Transverse colon (tissue), 4 donors: ENCODE measurements around the gene DMD. TPM values are rescaled to one million over a fixed set of nuclear protein-coding genes. Genes with fewer than 3 reads are reported as not detected.
A peak's percentile ranks its signal among the peaks of the same experiment; 100 is the strongest.

Experiments used
- DNase-seq: peaks from one replicate; pipeline ENCODE4 v3.0.0-alpha.2; 2019
- H3K27ac ChIP-seq, 4 donors: fragments of 200-600 bp; sonication (generic); 2 replicates each; pipeline ENCODE4 v1.5.1; 2016 to 2018; ENCODE audit warnings: inconsistent platforms in 4 of 4
- H3K27me3 ChIP-seq: fragments of 200-600 bp; sonication (generic); 2 replicates; pipeline ENCODE4 v1.5.1; 2017; ENCODE audit warnings: inconsistent platforms
- H3K36me3 ChIP-seq, 4 donors: fragments of 200-600 bp; sonication (generic); 2 replicates each; pipeline ENCODE4 v1.5.1; 2017 to 2019; ENCODE audit warnings: inconsistent platforms in 4 of 4
- H3K4me1 ChIP-seq, 4 donors: fragments of 200-600 bp; sonication (generic); 2 replicates each; pipeline ENCODE4 v1.5.1; 2017 to 2020; ENCODE audit warnings: inconsistent platforms in 4 of 4
- H3K4me3 ChIP-seq, 4 donors: fragments of 200-600 bp; sonication (generic); 1 replicate in 1 of 4; 2 replicates in 3 of 4; pipeline versions ENCODE4 v1.5.1 to v1.6.1; 2017 to 2019; ENCODE audit warnings: inconsistent platforms in 4 of 4
- H3K9me3 ChIP-seq, 2 donors: fragments of 200-600 bp; sonication (generic); 2 replicates each; pipeline ENCODE4 v1.5.1; 2017 to 2019; ENCODE audit warnings: inconsistent platforms in 2 of 2
- EP300 ChIP-seq: sonication (generic); formaldehyde crosslinking; IDR thresholded peaks from one replicate; pipeline ENCODE4 v1.6.1; 2017; ENCODE audit warnings: antibody characterized with exemption, low read depth
- POLR2A ChIP-seq: fragments of 450-650 bp; IDR thresholded peaks from one replicate; pipeline ENCODE4 v1.6.1; 2016; ENCODE audit warnings: antibody characterized with exemption, mild to moderate bottlenecking, moderate library complexity
- POLR2AphosphoS5 ChIP-seq, 3 donors: sonication (generic); formaldehyde crosslinking; IDR thresholded peaks; one replicate each; pipeline ENCODE4 v1.6.1; 2016; ENCODE audit warnings: antibody characterized with exemption in 3 of 3
- WGBS, 2 donors: methylation state at CpG; one replicate each; pipeline ENCODE4 v1.1.5; 2018; ENCODE audit warnings: low coverage in 1 of 2; 5-methylcytosine and 5-hydroxymethylcytosine counted together
- in situ Hi-C, 4 donors: fragments of 200-750 bp; cut with MboI; loops; one replicate each; pipeline versions ENCODE4 v1.15.0 to v1.15.1; 2017; ENCODE audit warnings: low sequenced_read_pairs in 3 of 4, low pct_ligation_motif_present in 1 of 4, low pct_unique_long_range_greater_than_20kb in 1 of 4
- intact Hi-C: fragments of 100-400 bp; cut with DNase I; formaldehyde crosslinking; loops from one replicate; pipeline ENCODE4 v1.15.1; 2023; ENCODE audit warnings: low total_unique reads
- total RNA-seq, 4 donors: library from RNA; depleted of rRNA; stranded (reverse); fragments of >200 nt; gene quantifications; one replicate each; pipeline ENCODE4 v1.1.0, GENCODE V29; 2016
- TF ChIP-seq, protein P1 (sequence below), 5 experiments: fragments of 200-600 bp in 3 of 5; fragments of 450-650 bp in 2 of 5; sonication (generic) in 3 of 5; IDR thresholded peaks; 1 replicate in 2 of 5; 2 replicates in 3 of 5; pipeline ENCODE4 v1.5.1; 2016 to 2017; ENCODE audit warnings: antibody characterized with exemption in 5 of 5, inconsistent platforms in 3 of 5, mild to moderate bottlenecking in 2 of 5, moderate library complexity in 1 of 5

DMD gene
- total RNA-seq, 4 donors from 2014 or later = 20.9 to 44.6 (median 32.5) TPM

DNA sequence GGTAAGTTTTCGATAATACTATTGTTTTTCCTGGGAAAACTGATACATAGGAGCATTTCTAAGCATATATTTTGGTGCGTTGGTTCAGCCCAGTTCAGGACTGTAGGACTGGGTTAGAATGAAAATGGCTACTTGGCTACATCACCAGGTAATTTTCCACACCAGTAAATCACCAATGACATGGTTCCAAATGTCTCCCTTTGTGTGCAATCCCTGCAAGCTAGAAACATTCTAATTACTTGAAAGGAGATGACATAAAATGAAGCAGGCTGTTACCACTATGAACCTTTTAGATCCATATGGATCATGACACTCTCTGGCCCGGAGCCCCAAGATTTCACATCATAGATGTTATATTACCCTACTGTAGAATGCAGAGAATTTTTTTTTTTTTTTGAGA lies 1562.1 kb downstream of the DMD start:
- Histone ChIP-seq H3K9me3 (no peaks in the 10 kb centered on the region), H3K27me3 (no peaks in the 10 kb centered on the region), H3K4me3 (no peak overlapping the region), H3K36me3 (no peaks in the 10 kb centered on the region), H3K4me1 (no peaks in the 10 kb centered on the region), H3K27ac (no peak overlapping the region)
- no peak for DNase-seq
- WGBS, 2 donors = 75 to 78% methylated on average over 2 to 3 of the region's 3 CpGs
- TF ChIP-seq, protein P1, sequence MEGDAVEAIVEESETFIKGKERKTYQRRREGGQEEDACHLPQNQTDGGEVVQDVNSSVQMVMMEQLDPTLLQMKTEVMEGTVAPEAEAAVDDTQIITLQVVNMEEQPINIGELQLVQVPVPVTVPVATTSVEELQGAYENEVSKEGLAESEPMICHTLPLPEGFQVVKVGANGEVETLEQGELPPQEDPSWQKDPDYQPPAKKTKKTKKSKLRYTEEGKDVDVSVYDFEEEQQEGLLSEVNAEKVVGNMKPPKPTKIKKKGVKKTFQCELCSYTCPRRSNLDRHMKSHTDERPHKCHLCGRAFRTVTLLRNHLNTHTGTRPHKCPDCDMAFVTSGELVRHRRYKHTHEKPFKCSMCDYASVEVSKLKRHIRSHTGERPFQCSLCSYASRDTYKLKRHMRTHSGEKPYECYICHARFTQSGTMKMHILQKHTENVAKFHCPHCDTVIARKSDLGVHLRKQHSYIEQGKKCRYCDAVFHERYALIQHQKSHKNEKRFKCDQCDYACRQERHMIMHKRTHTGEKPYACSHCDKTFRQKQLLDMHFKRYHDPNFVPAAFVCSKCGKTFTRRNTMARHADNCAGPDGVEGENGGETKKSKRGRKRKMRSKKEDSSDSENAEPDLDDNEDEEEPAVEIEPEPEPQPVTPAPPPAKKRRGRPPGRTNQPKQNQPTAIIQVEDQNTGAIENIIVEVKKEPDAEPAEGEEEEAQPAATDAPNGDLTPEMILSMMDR (IDR thresholded peaks at IDR 0.05) = no peak
- TF ChIP-seq POLR2AphosphoS5 (IDR thresholded peaks at IDR 0.05) (no peak), EP300 (no peak)
- in situ Hi-C loops = no loop called here
- intact Hi-C loops = no loop called here

GRCh38 chrX:31633349-31633748 lies 1578.0 kb downstream of the DMD start:
- Histone ChIP-seq H3K9me3 (no peaks in the 10 kb centered on the region), H3K27me3 (no peaks in the 10 kb centered on the region), H3K4me3 (no peak overlapping the region), H3K4me1 (peaks cover 0 to 11% (median 5%) of the 10 kb centered on the region in 4 donors), H3K36me3 (no peaks in the 10 kb centered on the region), H3K27ac (peak overlapping the region in 1 of 4 donors; percentile 1)
- intact Hi-C loops = no loop called here
- in situ Hi-C loops = no loop called here
- TF ChIP-seq, protein P1 (IDR thresholded peaks at IDR 0.05) = no peak
- TF ChIP-seq POLR2AphosphoS5 (IDR thresholded peaks at IDR 0.05) (peak in 1 of 3 donors; percentile 9), POLR2A (no peak)
- no peak for DNase-seq
- WGBS, 2 donors = 30 to 40% methylated on average over 2 of the region's 2 CpGs

GRCh38 chrX:31629195-31629594 lies 1582.2 kb downstream of the DMD start:
- H3K9me3 ChIP-seq = no peaks in the 10 kb centered on the region
- peaks cover 0 to 15% (median 5%) of the 10 kb centered on the region in 4 donors for H3K4me1 ChIP-seq
- no peaks in the 10 kb centered on the region for H3K36me3 ChIP-seq
- intact Hi-C loops = no loop called here
- no peak overlapping the region for H3K4me3 ChIP-seq
- no peak overlapping the region for H3K27ac ChIP-seq
- whole genome bisulfite sequencing, 2 donors = 37% methylated on average over 3 of the region's 3 CpGs; no CpG with 5 or more reads in 1 of the 2 donors
- in situ Hi-C loops = no loop called here
- H3K27me3 ChIP-seq = no peaks in the 10 kb centered on the region
- no peak for DNase-seq
- no peak for TF ChIP-seq EP300
- TF ChIP-seq, protein P1 (IDR thresholded peaks at IDR 0.05) = no peak

- in situ Hi-C loops = no loop called here
Measured at GRCh38 chrX:31609130-31609529, 1602.2 kb downstream of the DMD start.

More at GRCh38 chrX:31609130-31609529, 1602.2 kb downstream of the DMD start:
- intact Hi-C loops = no loop called here
- H3K4me3 ChIP-seq = no peak overlapping the region
- no peaks in the 10 kb centered on the region for H3K4me1 ChIP-seq
- H3K27ac ChIP-seq = no peak overlapping the region
- TF ChIP-seq POLR2AphosphoS5 (IDR thresholded peaks at IDR 0.05) (no peak), EP300 (no peak), POLR2A (no peak)
- TF ChIP-seq, protein P1 (IDR thresholded peaks at IDR 0.05) = no peak
- DNase-seq = no peak
- no peaks in the 10 kb centered on the region for H3K9me3 ChIP-seq
- 70 to 78% methylated on average over 2 to 4 of the region's 4 CpGs for WGBS, 2 donors
- H3K27me3 ChIP-seq = no peaks in the 10 kb centered on the region
- H3K36me3 ChIP-seq = no peaks in the 10 kb centered on the region
